ENCODE measurements around the gene PACSIN3. TPM values are rescaled to one million over a fixed set of nuclear protein-coding genes. Genes with fewer than 3 reads are reported as not detected.

PACSIN3 gene
- total RNA-seq, 1 donor from 2014 or later = 36.9 TPM

GRCh38 chr11:47136921-47137320 lies 49.3 kb downstream of the PACSIN3 start:
- no peaks in the 10 kb centered on the region for H3K9me3 ChIP-seq

GRCh38 chr11:47136327-47136726 lies 49.9 kb downstream of the PACSIN3 start:
- ATAC-seq = no peak
- no peaks in the 10 kb centered on the region for H3K27me3 ChIP-seq
- intact Hi-C loops (cut with DNase I) = no loop called here
- H3K27ac ChIP-seq = no peak overlapping the region
- H3K4me1 ChIP-seq = no peaks in the 10 kb centered on the region
- no peak for TF ChIP-seq CTCF (IDR thresholded peaks at IDR 0.05)
- no peak for DNase-seq
- H3K9me3 ChIP-seq = no peaks in the 10 kb centered on the region
- peaks cover 8% of the 10 kb centered on the region for H3K36me3 ChIP-seq
- no peak overlapping the region for H3K4me3 ChIP-seq

More at GRCh38 chr11:47136921-47137320, 49.3 kb downstream of the PACSIN3 start:
- Histone ChIP-seq H3K27me3 (no peaks in the 10 kb centered on the region), H3K4me3 (no peak overlapping the region), H3K27ac (no peak overlapping the region), H3K36me3 (peaks cover 8% of the 10 kb centered on the region), H3K4me1 (no peaks in the 10 kb centered on the region)
- TF ChIP-seq CTCF (IDR thresholded peaks at IDR 0.05) = no peak
- ATAC-seq = no peak
- intact Hi-C loops (cut with DNase I) = no loop called here
- DNase-seq = no peak

DNA sequence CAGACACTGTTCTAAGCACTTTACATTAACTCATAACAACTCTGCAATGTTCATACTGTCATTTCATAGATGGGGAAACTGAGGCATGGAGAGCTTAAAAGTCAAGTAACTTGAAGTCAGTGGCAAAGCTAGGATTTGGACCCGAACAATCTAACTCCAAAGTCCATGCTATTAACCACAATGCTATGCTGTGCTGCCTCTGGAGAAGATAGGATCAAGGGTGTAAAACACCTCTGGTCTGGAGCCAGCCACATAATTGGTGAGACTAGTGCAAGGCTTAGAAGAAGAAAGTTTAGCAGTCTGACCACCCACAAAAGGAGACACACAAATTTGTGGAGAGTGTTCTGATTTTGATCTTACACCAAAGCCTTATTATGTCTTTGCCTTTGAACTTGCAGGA lies 53.3 kb downstream of the PACSIN3 start:
- no peak for TF ChIP-seq CTCF (IDR thresholded peaks at IDR 0.05)
- no peak for ATAC-seq

DNA sequence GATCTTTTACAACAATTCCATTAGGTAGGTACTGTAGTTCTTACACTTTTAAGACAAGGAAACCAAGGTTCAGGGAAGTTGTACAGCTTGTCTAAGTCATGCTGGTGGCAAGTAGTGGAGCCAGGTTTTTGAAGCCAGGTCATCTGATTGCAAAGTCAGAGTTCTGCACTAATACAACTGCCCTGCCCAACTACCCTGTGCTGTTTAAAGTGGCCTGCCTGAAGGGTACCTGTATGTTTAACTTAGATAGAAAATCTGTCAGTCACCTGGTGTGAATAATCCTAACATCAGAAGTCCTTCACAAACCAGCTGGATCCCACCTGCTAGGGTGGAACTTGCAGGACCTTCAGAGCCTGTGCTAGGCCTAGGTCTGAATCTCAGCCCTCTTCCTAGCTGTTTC lies 53.7 kb downstream of the PACSIN3 start:
- intact Hi-C loops (cut with DNase I) = no loop called here
- Histone ChIP-seq H3K36me3 (peaks cover 4% of the 10 kb centered on the region), H3K4me3 (no peak overlapping the region), H3K9me3 (no peaks in the 10 kb centered on the region), H3K27me3 (no peaks in the 10 kb centered on the region), H3K4me1 (no peaks in the 10 kb centered on the region), H3K27ac (no peak overlapping the region)
- no peak for TF ChIP-seq CTCF (IDR thresholded peaks at IDR 0.05)
- DNase-seq (no peak), ATAC-seq (no peak)

More for the DNA sequence above, 53.3 kb downstream of the PACSIN3 start:
- DNase-seq = no peak
- Histone ChIP-seq H3K4me1 (no peaks in the 10 kb centered on the region), H3K36me3 (peaks cover 8% of the 10 kb centered on the region), H3K27me3 (no peaks in the 10 kb centered on the region), H3K4me3 (no peak overlapping the region), H3K9me3 (no peaks in the 10 kb centered on the region), H3K27ac (no peak overlapping the region)
- intact Hi-C loops (cut with DNase I) = no loop called here

GRCh38 chr11:47131136-47131535 lies 55.1 kb downstream of the PACSIN3 start:
- DNase-seq (no peak), ATAC-seq (no peak)
- no peak overlapping the region for H3K4me3 ChIP-seq
- H3K36me3 ChIP-seq = no peaks in the 10 kb centered on the region
- no peaks in the 10 kb centered on the region for H3K9me3 ChIP-seq
- no peak for TF ChIP-seq CTCF (IDR thresholded peaks at IDR 0.05)
- no peaks in the 10 kb centered on the region for H3K27me3 ChIP-seq
- H3K4me1 ChIP-seq = no peaks in the 10 kb centered on the region
- no peak overlapping the region for H3K27ac ChIP-seq
- intact Hi-C loops (cut with DNase I) = no loop called here

GRCh38 chr11:47130543-47130942 lies 55.7 kb downstream of the PACSIN3 start:
- Histone ChIP-seq H3K4me1 (no peaks in the 10 kb centered on the region), H3K36me3 (no peaks in the 10 kb centered on the region), H3K9me3 (no peaks in the 10 kb centered on the region), H3K27me3 (no peaks in the 10 kb centered on the region), H3K27ac (no peak overlapping the region), H3K4me3 (no peak overlapping the region)
- no peak for DNase-seq
- intact Hi-C loops (cut with DNase I) = no loop called here
- no peak for ATAC-seq
- TF ChIP-seq CTCF (IDR thresholded peaks at IDR 0.05) = no peak

Data from upper lobe of right lung (tissue), 1 donor.